HepG2 (cell line): Measurements from ENCODE around the gene AXIN2. TPM values are rescaled to one million over a fixed set of nuclear protein-coding genes. Genes with fewer than 3 reads are reported as not detected.

ENCODE experiments used
- ASH2L ChIP-seq: fragments of 300-600, 200-600 bp; sonication (generic); IDR thresholded peaks from 2 replicates; pipeline ENCODE4 v1.7.0; 2017; ENCODE audit warnings: low read depth, mild to moderate bottlenecking, moderate library complexity, mixed read lengths, low read length; ENCODE audit not compliant: insufficient read length
- ATF5 ChIP-seq: sonication (generic); formaldehyde crosslinking; IDR thresholded peaks from 2 replicates; pipeline ENCODE4 v1.4.0; 2020; ENCODE audit warnings: mild to moderate bottlenecking, low read depth, missing genetic modification reagents
- ATF7-NPFF ChIP-seq: sonication (generic); formaldehyde crosslinking; IDR thresholded peaks from 2 replicates; pipeline ENCODE4 v1.8.1; 2023; ENCODE audit warnings: mild to moderate bottlenecking, low read depth, missing genetic modification reagents, moderate library complexity
- BRD4 ChIP-seq: sonication (generic); formaldehyde crosslinking; IDR thresholded peaks from 2 replicates; pipeline ENCODE4 v1.4.0; 2020; ENCODE audit warnings: missing genetic modification reagents
- DNMT1 ChIP-seq: sonication (generic); formaldehyde crosslinking; IDR thresholded peaks from 2 replicates; pipeline ENCODE4 v1.5.1; 2020; ENCODE audit warnings: mild to moderate bottlenecking, missing genetic modification reagents
- DPF2 ChIP-seq: sonication (generic); formaldehyde crosslinking; IDR thresholded peaks from 2 replicates; pipeline ENCODE4 v1.4.0; 2020; ENCODE audit warnings: mild to moderate bottlenecking, low read depth, missing genetic modification reagents, borderline replicate concordance
- HIC2 ChIP-seq: sonication (generic); formaldehyde crosslinking; IDR thresholded peaks from 2 replicates; pipeline ENCODE4 v1.9.0; 2022; ENCODE audit warnings: low read depth, missing genetic modification reagents
- MAX ChIP-seq: IDR thresholded peaks from 2 replicates; pipeline ENCODE4 v1.6.1; 2012; ENCODE audit warnings: inconsistent platforms
- NR0B2 ChIP-seq: sonication (generic); formaldehyde crosslinking; IDR thresholded peaks from 2 replicates; pipeline ENCODE4 v1.4.0; 2020; ENCODE audit warnings: mild to moderate bottlenecking, missing genetic modification reagents
- SALL1 ChIP-seq: sonication (generic); formaldehyde crosslinking; IDR thresholded peaks from 2 replicates; pipeline ENCODE4 v1.8.0; 2022; ENCODE audit warnings: mild to moderate bottlenecking, missing genetic modification reagents
- TARDBP ChIP-seq: sonication (generic); formaldehyde crosslinking; IDR thresholded peaks from 2 replicates; pipeline ENCODE4 v1.8.0; 2022; ENCODE audit warnings: mild to moderate bottlenecking, missing genetic modification reagents
- TBL1XR1 ChIP-seq: fragments of 150-350 bp; IDR thresholded peaks from 2 replicates; pipeline ENCODE4 v1.6.1; 2014; ENCODE audit warnings: borderline replicate concordance, low read length; ENCODE audit not compliant: partially characterized antibody
- TCF12 ChIP-seq, 2 experiments: fragments of 450-650 bp in 1 of 2; sonication (generic) in 1 of 2; formaldehyde crosslinking in 1 of 2; IDR thresholded peaks; 2 replicates each; pipeline versions ENCODE4 v1.6.1 to v1.8.0; 2017 to 2022; ENCODE audit warnings: antibody characterized with exemption in 1 of 2, mild to moderate bottlenecking in 1 of 2, missing genetic modification reagents in 1 of 2, moderate library complexity in 1 of 2
- TRAFD1 ChIP-seq: sonication (generic); formaldehyde crosslinking; IDR thresholded peaks from 2 replicates; pipeline ENCODE4 v1.5.1; 2020; ENCODE audit warnings: missing genetic modification reagents, mild to moderate bottlenecking, borderline replicate concordance
- ZNF136 ChIP-seq: sonication (generic); formaldehyde crosslinking; IDR thresholded peaks from 2 replicates; pipeline ENCODE4 v1.8.1; 2022; ENCODE audit warnings: low read depth, mild to moderate bottlenecking, moderate library complexity, missing genetic modification reagents
- ZNF264 ChIP-seq: sonication (generic); formaldehyde crosslinking; IDR thresholded peaks from 2 replicates; pipeline ENCODE4 v1.4.0; 2020; ENCODE audit warnings: missing genetic modification reagents
- ZNF569 ChIP-seq: sonication (generic); formaldehyde crosslinking; IDR thresholded peaks from 2 replicates; pipeline ENCODE4 v1.5.0; 2020; ENCODE audit warnings: mild to moderate bottlenecking, missing genetic modification reagents, moderate library complexity, borderline replicate concordance
- ZNF570 ChIP-seq: sonication (generic); formaldehyde crosslinking; IDR thresholded peaks from 2 replicates; pipeline ENCODE4 v1.4.0; 2020; ENCODE audit warnings: mild to moderate bottlenecking, missing genetic modification reagents, borderline replicate concordance
- ZNF644 ChIP-seq: IDR thresholded peaks from 2 replicates; pipeline ENCODE4 v1.6.1; 2016; ENCODE audit warnings: low read depth
- ZNF770 ChIP-seq: sonication (generic); formaldehyde crosslinking; IDR thresholded peaks from 2 replicates; pipeline ENCODE4 v1.5.0; 2020; ENCODE audit warnings: mild to moderate bottlenecking, missing genetic modification reagents
- polyA plus RNA-seq, 8 experiments: library from polyadenylated mRNA; depleted of rRNA in 3 of 8; stranded (reverse) in 7 of 8; unstranded in 1 of 8; fragments of >200 nt; fragmentation: Illumina TruSeq in 4 of 8; extraction: Trizol in 4 of 8; gene quantifications; 2 replicates each; pipeline versions ENCODE4 v1.2.1 to v1.2.3, GENCODE V29; 2011 to 2016; ENCODE audit warnings: low read depth in 4 of 8, missing spikeins in 1 of 8, mixed read lengths in 1 of 8; ENCODE audit not compliant: insufficient read depth in 1 of 8
- total RNA-seq, 5 experiments: library from RNA; depleted of rRNA; stranded (reverse); fragments of >200 nt; fragmentation: Illumina TruSeq; extraction: Trizol; gene quantifications; 2 replicates each; pipeline ENCODE4 v1.2.3, GENCODE V29; 2016; ENCODE audit warnings: low read depth in 1 of 5

The AXIN2 gene
- total and polyA plus RNA-seq, 2 of the 13 experiments (the other 11 are each of a cell fraction or from before 2014, with no cell fraction given) = 58.6 to 63.4 TPM

- TF ChIP-seq ZNF136 = peak; percentile 98
- peak; percentile 95; the same call in 1 of the 2 replicates for TF ChIP-seq DNMT1 (CRISPR knock-in tag)
- peak; percentile 99 for TF ChIP-seq MAX
- no peak for TF ChIP-seq HIC2 (CRISPR knock-in tag)
- peak; percentile 75 for TF ChIP-seq ASH2L
- TF ChIP-seq SALL1 (CRISPR knock-in tag) = peak; percentile 92
- peak; percentile 95 for TF ChIP-seq NR0B2 (CRISPR knock-in tag)
- peak; percentile 86 for TF ChIP-seq TARDBP (CRISPR knock-in tag)
- peak; percentile 61; the same call in 1 of the 2 replicates for TF ChIP-seq BRD4 (CRISPR knock-in tag)
- TF ChIP-seq TBL1XR1 = no peak
- 0 out of 2 replicates have a peak, but pooled peaks have one; percentile 65 for TF ChIP-seq ATF5 (CRISPR knock-in tag)
- TF ChIP-seq ZNF770 (CRISPR knock-in tag) = peak; percentile 70
- TF ChIP-seq ZNF644 (CRISPR knock-in tag) = no peak
- no peak for TF ChIP-seq TRAFD1
- peak; percentile 86 for TF ChIP-seq ATF7-NPFF (CRISPR knock-in tag)
- TF ChIP-seq ZNF570 = no peak
- TF ChIP-seq ZNF264 (CRISPR knock-in tag) = peak; percentile 86
- peak; percentile 71 for TF ChIP-seq DPF2 (CRISPR knock-in tag)
- no peak for TF ChIP-seq TCF12 (IDR thresholded peaks at IDR 0.05)
- TF ChIP-seq TCF12 (CRISPR knock-in tag; IDR thresholded peaks at IDR 0.05) = no peak; the same call in 1 of the 2 replicates
- TF ChIP-seq ZNF569 (CRISPR knock-in tag) = no peak
These were observed at the start of gene AXIN2 (continued) for GRCh38 chr17:65561452-65562205.
